Stimulated activated CD8-positive, alpha-beta memory T cell treated with anti-CD3 and anti-CD28 coated beads, Interleukin-7, amount 100 ng/mL, for 1 hour (primary cell): ENCODE results near the gene BPHL.
"Not testable (repeated sequence)": the region's sequence is repeated elsewhere in the genome, so short reads cannot be mapped to it uniquely, and the experiment has no call there.

Experiments
- DNase-seq, 2 donors: peaks; one replicate each; pipeline ENCODE4 v3.0.0-alpha.2; 2020; ENCODE audit warnings: low read depth in 2 of 2

The BPHL gene

DNA sequence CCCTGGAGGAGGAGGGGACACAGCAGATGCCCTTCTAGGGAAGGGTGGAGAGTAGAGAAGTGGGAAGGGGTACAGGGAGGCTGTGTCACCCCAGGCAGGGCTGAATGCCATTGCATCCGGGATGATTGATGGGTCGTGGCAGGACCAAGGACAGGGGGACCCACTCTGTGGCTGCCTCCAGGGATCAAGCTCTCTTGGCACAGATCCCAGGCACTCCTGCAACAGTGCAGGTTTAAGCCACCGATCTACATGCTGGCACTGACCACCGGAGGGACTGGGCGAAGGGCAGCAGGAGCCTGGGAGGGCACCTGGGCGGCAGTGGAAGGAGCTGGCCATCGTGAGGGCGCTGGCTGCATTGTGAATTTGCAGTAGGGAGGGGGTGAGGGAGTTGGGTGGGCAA, 61.4 kb downstream of the BPHL start:
- not testable (repeated sequence) for DNase-seq

DNA sequence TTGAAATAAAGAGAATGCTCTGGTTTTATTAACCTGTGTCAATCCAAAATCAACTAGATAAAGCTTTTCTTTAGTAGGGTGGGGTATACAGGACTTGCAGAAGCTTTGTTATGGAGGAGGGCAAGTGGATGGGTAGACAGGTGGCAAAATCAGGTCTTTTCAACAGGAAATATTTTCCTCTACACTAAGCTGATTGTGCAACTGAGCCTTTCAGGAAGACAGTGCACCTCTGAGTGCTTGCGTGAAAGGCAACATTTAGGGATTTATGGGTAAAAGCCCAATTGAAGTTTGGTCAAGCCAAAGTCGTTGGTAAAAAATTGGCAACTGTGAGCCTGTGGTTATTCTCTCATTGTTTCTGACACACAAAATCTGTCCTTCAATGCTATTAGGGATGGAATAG, 62.6 kb downstream of the BPHL start:
- no peak for DNase-seq

DNA sequence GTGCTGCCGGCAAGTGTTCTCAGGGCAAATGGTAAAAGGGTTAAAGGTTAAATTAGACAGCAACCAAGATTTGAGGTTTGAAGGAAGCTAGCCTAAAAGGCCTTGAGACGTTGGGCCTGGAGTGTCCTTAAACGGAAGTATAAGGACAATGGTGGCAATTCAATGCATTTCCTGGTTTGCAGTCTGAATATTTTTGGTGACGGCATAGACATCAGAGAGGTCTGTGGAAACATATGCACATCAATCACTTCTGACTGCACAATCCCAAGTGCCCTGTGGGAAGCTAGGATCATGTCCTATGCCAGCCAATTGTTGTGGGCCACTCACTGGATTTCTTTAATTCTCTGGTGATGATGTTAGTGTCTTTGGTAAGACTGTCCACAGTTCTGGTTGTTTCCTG, 64.6 kb downstream of the BPHL start:
- no peak for DNase-seq

DNA sequence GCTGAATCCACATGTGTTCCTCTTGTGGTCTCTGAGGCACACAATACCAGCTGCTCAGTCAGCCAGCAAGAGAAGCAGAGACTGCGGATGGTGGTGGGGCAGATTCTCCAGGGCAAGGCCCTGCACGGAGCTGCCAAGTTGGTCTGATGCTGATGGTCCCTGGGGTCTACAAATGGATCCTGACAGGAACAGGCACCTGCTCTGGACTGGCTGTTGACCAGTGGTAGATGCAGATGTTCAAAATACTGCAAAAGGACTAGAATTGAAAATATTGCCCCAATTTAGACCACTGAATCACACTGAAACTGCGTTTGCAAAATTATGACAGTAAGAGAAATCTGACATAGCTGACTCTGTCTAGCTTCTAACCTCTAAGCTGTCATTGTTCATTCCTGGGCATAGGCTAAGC, 68.5 kb downstream of the BPHL start:
- no peak for DNase-seq

DNA sequence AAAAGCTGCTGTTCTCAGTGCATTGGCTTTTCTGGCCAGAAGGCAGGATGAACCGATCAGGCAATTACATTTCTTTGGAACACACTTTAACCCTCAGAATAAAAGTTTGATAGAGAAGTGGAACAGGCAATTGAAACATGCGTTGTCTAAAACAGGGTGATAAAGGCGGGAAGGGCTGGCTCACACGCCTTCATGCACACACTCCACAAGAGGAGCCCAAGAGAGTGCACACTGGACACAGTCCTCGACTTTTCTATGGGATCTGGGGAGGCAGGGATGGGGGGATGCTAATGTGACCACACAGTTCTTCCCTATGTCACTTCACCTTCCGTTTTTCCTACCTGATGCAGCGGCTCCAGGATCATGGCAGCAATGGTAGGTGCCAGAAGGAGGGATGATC, 69.8 kb downstream of the BPHL start:
- DNase-seq, result no peak

DNA sequence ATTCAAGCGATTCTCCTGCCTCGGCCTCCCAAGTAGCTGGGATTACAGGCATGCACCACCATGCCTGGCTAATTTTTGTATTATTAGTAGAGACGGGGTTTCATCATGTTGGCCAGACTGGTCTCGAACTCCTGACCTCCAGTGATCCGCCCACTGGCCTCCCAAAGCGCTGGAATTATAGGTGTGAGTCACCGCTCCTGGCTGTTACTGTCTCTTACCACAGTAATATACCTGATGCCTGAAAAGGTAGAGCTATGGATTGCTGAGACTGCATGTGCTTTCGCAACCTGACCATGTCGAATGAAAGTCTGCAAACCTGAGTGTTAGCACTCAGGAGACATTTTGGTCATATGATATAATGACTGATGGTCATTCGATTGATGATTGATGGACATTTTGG, 70.7 kb downstream of the BPHL start:
- DNase-seq, result not testable (repeated sequence)

DNA sequence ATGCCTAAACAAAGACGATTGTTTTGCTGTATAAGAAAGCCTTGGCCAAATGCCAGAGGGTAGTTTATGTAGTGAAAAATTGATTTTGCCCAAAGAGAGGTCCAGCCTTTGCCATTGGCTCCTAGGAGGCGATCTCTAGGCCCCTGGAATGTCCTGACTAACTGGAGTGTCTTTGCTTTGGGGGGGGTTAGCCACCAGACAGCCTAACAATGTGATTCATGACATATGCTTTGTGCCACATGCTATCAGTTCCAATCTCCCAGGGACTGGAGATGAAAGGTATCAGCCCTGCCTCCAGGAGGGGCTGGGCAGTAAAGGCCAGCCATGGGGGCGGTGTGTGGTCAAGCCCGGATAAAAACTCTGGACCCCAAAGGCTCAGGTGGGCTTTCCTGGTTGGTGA, 71.5 kb downstream of the BPHL start:
- DNase-seq, result no peak

DNA sequence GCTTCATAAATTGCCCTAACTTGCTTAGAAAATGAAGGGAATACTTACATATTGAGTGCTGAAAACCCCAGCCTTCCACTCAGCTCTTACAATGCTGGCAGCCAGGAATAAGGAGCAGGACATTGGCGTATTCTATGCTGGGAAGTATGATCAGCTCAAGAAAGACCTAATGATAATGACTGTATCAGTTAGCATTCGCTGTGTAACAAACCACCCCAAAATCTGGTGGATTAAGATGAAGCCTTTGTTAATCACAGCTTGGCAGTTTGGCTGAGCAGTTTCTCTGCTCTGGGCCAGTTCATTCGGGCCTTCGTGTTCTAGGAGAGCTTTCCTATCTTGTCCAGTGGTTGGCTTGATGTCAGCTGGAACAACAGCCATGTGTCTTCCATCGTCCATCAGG, 72.3 kb downstream of the BPHL start:
- DNase-seq, result no peak

DNA sequence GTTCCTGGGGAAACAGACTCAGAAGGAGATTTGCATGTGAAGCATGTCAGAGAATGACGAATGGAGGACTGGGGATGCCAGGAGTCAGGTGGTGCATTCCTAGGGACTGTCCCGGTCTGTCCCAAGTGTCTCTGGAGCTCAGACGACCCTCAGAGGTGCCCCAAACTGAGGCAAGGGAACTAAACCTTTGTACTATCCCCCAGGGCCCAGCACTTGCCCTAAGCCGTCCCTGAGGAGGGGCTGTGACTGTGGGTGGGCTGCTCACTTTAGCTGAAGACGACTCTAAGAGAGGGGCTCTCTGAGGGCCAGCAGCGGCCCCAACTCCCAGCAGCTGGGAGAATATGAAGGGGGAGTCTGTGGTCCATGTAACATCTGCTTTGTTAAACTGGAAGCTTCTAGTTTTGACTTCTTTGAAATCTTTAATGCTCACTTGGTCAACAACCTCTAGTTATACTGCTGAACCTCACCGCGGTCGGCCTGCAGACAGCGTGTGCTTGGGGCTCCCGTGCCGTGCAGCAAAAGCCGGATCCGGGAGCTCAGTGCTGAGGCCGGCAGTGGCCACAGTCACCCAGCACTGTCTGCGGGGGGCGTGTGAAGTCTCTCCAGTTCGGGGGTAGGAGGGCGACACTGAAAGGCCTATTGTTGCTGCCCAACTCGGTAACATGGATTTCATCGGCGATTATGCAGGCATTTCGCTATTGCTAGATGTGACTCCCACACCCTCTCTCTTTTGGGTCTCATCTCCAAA, 74.8 kb downstream of the BPHL start:
- DNase-seq, result no peak

DNA sequence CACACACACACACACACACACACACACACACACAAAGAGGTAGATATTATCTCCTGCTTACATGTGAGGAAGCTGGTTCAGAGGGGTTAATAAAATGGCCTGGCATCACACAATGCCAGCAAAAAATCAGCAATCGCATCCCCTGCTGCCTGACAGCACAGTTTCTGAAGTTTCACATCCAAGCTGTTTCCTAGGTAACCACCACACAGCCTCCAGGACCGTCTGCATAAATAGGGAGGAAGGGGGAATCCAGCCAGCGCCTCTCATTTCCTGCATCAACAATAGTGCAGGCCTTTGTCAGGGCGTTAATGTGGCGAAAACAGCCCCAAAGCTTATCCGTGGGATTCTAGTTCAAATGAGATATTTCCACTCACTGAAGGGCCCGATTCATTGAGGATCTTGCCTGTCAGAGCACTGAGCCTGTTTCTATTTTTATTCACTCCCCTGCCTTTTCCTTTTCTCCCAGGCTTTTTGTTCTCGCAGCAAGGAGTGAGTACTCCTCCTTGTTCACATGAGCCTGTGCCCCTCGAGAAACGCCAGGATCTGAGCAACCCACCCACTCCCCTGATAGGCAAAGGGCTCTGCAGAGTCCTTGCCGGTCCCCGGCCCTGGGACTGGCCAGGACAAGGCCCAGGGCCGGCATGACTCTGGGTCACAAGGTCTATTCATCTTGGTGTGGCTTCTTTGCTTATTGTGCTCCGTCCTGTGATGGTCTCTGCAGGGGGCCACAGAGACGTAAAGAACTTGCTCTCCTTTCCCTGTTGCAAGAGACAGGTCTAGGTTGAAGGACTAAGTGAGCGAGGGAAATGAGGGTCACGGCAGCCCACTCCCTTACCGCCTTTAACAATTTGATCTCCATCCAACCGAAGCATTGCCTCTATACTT, 76.3 kb downstream of the BPHL start:
- DNase-seq, result no peak

DNA sequence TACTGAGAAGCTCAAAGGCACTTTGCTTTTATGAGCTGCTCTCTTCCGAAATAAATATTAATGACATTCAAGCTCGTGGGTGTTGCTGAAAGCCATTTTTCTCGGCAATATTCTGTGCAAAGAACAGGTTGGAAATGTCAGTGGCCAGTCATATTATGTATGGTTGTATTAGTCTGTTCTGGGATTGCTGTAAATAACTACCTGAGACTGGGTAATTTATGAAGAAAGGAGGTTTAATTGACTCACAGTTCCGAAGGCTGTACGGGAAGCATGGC, 76.8 kb downstream of the BPHL start:
- DNase-seq, result no peak

DNA sequence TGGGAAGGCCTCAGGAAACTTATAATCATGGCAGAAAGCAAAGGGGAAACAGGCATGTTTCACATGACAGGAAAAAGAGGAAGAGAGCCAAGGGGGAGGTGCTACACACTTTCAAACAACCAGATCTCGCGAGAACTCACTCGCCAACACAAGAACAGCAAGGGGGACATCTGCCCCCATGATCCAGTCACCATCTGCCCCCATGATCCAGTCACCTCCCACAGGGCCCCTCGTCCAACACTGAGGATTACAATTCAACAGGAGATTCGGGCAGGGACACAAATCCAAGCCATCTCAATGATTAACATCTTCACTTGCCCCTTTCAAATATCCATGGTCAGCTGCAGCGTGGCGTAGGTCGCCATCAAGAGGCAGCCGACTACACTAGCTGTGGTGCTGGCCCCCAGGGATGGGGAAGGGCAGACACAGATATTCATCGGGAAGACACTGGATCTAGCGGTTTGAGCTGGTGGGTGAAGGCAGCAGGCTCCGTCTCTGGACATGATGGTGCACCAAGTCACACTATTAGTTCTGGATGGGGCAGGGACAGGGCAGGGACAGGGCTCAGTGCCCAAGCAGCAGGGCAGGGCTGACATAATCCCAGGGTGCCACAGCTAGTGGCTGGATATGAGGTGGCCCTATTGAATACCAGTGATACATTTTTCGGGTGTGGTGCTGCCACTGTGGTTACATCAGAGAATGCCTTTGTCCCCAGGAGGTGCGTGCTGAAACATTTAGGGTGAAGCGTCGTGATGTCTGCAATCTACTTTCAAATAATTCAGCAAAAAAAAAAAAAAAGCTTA, 77.4 kb downstream of the BPHL start:
- no peak for DNase-seq

DNA sequence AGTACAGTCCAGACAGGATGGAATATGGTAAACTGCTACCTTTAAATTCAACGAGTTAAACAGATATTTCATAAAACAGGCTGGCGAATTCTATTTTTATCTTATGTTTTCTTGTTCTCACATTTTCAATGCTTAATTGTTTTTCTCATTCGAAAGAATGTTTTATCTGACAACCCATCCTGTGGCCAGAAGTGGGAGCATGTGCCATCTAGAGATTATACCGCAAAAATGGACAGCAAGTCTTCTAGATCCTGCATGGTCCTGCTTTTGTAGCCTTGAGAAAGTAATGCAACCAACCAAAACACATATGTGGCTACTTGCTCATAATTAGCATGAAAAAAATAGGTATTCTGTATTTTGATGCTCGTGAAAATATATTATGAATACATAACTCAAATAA, 78.3 kb downstream of the BPHL start:
- no peak for DNase-seq

DNA sequence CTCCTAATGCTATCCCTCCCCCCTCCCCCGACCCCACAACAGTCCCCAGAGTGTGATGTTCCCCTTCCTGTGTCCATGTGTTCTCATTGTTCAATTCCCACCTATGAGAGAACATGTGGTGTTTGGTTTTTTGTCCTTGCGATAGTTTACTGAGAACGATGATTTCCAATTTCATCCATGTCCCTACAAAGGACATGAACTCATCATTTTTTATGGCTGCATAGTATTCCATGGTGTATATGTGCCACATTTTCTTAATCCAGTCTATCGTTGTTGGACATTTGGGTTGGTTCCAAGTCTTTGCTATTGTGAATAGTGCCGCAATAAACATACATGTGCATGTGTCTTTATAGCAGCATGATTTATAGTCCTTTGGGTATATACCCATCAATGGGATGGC, 79.2 kb downstream of the BPHL start:
- DNase-seq, result not testable (repeated sequence)

DNA sequence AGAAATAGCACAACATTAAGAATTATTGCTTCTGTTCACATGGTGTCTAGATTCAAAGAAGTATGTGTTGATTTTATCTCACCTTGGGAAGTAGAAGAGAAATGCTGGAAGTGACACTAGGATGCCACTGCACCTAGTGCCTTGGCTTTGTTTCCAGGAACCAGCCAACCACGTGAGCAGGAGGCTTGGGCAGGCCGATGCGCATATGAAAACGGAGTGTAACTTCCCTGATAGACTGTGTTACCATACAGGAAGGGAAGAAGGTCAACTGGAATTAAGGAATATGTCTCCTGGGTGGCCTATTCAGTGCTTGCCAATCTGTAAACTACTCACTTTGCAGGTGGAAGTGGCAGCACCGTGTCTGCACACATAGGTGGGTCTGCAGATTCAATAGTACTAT, 80.9 kb downstream of the BPHL start:
- no peak for DNase-seq

DNA sequence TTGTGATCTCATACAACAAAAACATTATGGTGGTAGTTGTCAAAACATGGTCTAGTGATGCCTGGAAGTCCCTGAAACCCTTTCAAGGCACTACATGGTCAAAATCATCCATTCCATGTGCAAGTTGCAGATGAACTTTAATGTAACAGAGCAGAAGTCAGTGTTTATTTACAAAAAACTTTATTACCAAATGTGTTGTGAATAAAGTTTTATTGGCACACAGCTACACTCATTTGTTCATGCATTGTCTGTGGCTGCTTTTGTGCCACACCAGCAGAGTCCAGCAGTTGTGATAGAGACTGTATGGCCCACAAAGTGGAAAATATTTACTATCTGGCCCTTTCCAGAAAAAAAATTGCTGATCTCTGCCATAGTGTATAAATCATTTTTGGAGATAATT, 82.2 kb downstream of the BPHL start:
- DNase-seq, result no peak

DNA sequence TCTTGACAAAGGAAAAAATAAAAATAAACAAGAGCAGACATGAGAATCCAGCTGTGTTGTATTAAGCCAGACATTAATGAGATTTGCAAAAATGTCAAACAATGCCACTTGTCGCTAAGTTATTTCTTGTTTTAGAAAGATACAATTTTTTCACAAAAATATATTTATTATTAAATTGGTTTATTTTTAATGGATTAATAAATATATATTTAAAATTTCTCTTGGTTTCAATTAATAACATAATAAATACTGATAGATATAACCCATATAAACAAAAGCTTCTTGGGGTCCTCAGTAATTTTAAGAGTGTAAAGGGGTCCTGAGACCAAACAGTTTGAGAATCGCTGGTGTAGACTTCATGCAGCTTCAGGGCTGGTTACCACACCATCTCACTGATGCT, 82.9 kb downstream of the BPHL start:
- no peak for DNase-seq
